GM21529 (cell line): ENCODE results near the gene IL20RB.
A peak's percentile ranks its signal among the peaks of the same experiment; 100 is the strongest.

Source experiments
- ATAC-seq: cut with Tn5 transposase; IDR thresholded peaks from one replicate; pipeline ENCODE4 v1.9.1; 2021; ENCODE audit not compliant: unreplicated experiment

IL20RB gene, protein sequence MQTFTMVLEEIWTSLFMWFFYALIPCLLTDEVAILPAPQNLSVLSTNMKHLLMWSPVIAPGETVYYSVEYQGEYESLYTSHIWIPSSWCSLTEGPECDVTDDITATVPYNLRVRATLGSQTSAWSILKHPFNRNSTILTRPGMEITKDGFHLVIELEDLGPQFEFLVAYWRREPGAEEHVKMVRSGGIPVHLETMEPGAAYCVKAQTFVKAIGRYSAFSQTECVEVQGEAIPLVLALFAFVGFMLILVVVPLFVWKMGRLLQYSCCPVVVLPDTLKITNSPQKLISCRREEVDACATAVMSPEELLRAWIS

DNA sequence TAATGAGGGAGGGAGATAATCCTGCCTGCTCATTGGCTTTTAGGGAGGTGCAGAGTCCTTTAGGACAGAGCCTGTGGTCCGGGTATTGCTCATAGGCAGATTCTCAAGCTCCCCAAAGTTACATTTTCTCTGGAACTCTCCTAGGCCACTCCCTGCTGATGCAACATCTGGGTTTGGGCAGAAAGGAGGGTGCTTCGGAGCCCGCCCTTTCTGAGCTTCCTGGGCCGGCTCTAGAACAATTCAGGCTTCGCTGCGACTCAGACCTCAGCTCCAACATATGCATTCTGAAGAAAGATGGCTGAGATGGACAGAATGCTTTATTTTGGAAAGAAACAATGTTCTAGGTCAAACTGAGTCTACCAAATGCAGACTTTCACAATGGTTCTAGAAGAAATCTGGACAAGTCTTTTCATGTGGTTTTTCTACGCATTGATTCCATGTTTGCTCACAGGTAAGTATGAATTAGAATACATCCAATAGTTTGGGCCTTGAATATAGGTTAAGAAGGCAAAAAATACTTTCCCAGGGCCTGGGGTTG lies at the start of gene IL20RB:
Gene IL20RB, plus strand, starts transcription at position 233 of the 538 bp plus-strand sequence. Its CDS starts 131 bp downstream, at position 364.
- ATAC-seq, result no peak

DNA sequence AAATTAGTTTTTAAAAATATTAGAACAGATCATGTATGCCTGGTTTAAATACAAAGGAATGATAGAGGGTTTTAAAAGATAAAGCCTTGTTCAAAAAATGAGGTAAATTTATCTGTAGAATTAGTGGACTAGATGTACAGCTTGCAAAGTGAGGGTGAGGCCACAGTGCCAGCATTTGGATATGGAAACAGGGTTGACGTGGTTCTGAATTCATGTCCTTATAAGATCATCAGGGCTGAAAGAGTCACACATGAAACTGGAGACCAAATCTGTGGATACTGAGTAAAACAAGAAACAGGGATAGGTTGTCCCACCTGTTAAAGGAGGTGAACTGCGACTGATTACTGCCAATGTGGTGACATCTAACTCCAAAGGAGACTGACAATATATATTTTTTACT lies 49.5 kb upstream of the IL20RB start:
- no peak for ATAC-seq

DNA sequence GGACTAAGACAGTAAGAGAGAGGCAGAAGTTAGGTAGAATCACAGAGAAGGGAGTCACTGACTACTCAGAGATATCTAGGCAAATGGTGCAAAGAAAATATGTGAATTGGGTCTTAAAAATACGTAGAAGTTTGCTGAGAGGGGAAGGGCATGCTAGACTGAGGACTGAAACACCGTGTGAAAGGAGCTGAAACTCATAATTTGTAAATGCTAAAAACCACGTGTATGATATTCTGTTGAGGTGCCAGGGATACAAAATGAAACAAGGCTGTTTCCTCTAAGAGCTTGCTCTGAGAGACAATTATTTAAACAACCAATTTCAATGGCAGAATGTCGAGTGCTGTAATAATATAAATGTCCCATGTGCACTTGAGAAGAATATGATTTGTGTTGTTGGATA lies 48.6 kb upstream of the IL20RB start:
- ATAC-seq, result peak; percentile 63

- no peak for ATAC-seq
Observed at GRCh38 chr3:136910697-136911096, 47.1 kb upstream of the IL20RB start.

DNA sequence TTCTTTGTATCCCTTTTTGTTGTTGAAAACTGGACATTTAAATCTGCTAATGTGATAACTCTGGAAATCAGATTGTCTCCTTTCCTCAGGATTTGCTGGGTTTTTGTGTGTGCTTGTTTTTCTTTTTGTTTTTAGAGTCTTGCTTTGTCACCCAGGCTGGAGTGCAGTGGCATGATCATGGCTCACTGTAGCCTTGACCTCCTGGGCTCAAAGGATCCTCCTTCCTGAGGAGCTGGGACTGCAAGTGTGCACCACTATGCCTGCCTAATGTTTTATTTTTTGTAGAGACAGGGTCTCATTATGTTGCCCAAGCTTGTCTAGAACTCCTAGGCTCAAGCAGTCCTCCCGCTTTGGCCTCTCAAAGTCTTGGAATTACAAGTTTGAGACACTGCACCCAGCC lies 44.6 kb upstream of the IL20RB start:
- no peak for ATAC-seq

GRCh38 chr3:136914739-136915138 lies 43.0 kb upstream of the IL20RB start:
- no peak for ATAC-seq

DNA sequence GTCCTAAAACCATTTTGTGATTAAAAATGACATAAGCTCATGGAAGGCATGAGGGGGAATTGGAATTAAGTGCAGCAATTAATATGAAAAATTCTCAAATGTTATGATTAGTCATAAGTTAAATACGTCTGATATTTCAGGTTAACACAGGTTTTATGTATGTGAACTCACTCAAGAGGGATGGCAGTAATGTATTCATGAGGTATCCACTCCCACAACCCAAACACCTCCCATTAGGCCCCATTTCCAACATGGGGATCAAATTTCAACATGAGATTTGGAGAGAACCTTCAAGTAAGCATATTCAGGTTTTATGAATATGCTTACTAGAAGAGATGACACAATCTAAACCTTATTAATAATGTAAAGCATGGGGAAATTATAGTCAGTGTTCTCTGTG lies 41.6 kb upstream of the IL20RB start:
- ATAC-seq, result no peak

GRCh38 chr3:136919799-136920580 lies 37.8 kb upstream of the IL20RB start:
- no peak for ATAC-seq

GRCh38 chr3:136920904-136921611 lies 36.7 kb upstream of the IL20RB start:
- ATAC-seq, result no peak

DNA sequence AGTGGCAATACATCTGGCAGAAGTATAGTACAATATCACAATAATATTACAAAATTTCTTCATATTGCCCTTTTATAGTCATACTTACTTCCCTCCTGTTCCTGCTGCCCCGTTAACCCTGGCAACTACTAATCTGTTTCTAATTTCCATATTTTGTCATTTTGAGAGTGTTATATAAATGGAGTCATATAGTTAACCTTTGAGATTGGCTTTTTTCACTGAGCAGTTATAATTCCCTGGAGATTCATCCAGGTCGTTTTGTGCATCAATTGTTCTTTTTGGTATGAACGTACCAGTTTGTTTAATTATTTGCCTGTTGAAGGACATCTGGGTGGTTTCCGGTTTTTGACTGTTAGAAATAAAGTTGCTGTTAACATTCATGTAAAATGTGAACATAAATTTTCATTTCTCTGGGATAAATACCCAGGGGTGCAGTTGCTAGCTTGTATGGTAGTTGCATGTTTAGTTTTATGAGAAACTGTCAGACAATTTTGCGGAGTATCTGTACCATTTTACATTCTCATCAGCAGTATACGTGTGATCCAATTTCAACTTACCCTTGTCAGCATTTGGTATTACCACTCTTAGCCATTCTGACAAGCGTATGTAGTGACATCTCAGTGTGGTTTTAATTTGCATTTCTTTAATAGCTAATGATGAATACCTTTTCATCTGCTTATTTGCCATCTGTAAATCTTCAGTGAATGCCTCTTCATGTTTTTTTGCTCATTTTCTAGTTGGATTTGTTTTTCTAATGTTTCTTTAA lies 32.2 kb upstream of the IL20RB start:
- ATAC-seq, result no peak

- ATAC-seq, result no peak
Observed at GRCh38 chr3:136928240-136928639, 29.5 kb upstream of the IL20RB start.

DNA sequence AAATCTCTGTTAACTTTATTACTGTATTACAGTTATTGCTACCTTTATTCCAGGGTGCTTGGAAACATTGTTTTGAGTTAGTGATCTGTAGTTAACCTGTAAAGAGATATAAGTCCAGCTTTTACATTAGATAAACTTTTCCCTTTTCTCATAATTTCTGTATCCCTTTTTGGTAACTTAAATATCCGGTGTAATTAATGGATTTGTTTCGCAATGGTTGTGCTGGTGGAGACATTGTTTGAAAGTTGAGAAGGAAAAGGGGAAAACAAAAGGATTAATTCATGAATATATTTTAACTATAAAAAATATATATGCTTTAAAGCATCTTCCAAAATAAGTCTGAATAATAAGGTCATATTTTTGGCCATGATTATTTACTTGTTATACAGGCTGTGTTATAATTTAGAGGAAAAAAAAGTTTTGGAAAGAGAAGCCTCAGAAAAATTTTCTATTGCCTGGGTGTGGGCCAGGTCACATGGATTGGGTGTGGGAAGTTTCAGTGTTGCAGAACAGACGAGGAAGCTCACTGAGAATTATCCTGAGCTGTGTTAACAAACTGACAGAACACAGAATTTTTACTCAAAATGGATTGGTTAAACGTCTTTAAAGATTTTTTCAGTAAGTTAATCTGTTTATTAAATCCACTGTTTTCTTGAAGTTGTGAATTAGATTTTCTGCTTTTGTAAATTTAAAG lies 27.7 kb upstream of the IL20RB start:
- ATAC-seq, result no peak

GRCh38 chr3:136931606-136932005 lies 26.2 kb upstream of the IL20RB start:
- ATAC-seq, result no peak

- no peak for ATAC-seq
Observed at GRCh38 chr3:136932523-136932922, 25.3 kb upstream of the IL20RB start.

GRCh38 chr3:136932978-136933772 lies 24.6 kb upstream of the IL20RB start:
- no peak for ATAC-seq

DNA sequence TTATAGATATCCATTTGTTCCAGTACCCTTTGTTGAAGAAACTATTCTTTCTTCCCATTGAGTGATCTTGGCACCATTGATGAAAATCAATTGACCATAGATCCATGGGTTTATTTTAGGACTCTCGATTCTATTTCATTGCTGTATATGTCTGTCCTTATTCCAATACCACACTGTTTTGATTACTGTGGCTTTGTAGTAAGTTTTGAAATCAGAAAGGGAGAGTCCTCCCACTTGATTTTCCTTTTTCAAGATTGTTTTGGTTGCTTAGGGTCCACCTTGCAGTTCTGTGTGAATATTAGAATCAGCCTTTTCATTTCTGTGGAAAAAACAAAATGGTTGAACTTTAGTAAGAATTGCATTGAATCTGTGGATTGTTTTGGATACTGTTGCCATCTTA lies 20.6 kb upstream of the IL20RB start:
- ATAC-seq, result no peak

- no peak for ATAC-seq
Observed at GRCh38 chr3:136937851-136938250, 19.9 kb upstream of the IL20RB start.

- no peak for ATAC-seq
Observed at GRCh38 chr3:136938334-136938733, 19.4 kb upstream of the IL20RB start.

- no peak for ATAC-seq
Observed at GRCh38 chr3:136939489-136939888, 18.3 kb upstream of the IL20RB start.
